Motor neuron (in vitro differentiated cells): ENCODE data around the gene KCNH2. TPM values are rescaled to one million over a fixed set of nuclear protein-coding genes. Genes with fewer than 3 reads are reported as not detected.
A peak's percentile ranks its signal among the peaks of the same experiment; 100 is the strongest.

Experiments used
- ATAC-seq, 8 experiments: fragments of 200-7000 bp; cut with Tn5 transposase; replicated peaks in 6 of 8; 2 replicates each; pipeline ENCODE4 v1.8.0; 2021; ENCODE audit warnings: mild to moderate bottlenecking in 8 of 8, moderate library complexity in 8 of 8
- H3K27ac ChIP-seq, 2 donors: fragments of 250-450 bp; sonication (Bioruptor Pico); 2 replicates each; pipeline ENCODE4 v1.9.0; 2021; ENCODE audit warnings: antibody characterized with exemption in 2 of 2, mild to moderate bottlenecking in 2 of 2, moderate library complexity in 1 of 2
- H3K4me1 ChIP-seq, 2 donors: fragments of 250-450 bp; sonication (Bioruptor Pico); replicated peaks in 1 of 2; 2 replicates each; pipeline ENCODE4 v1.6.1; 2021; ENCODE audit warnings: antibody characterized with exemption in 2 of 2, mild to moderate bottlenecking in 2 of 2, moderate library complexity in 1 of 2
- H3K4me3 ChIP-seq, 5 donors: fragments of 250-450 bp; sonication (Bioruptor Pico); 2 replicates each; pipeline ENCODE4 v1.9.0; 2021; ENCODE audit warnings: antibody characterized with exemption in 5 of 5, mild to moderate bottlenecking in 5 of 5, moderate library complexity in 4 of 5
- WGBS, 10 experiments: fragments of 450-650 bp; shearing (Covaris generic); methylation state at CpG; one replicate each; pipeline ENCODE4 v1.0.0; 2022; 5-methylcytosine and 5-hydroxymethylcytosine counted together
- in situ Hi-C, 9 experiments: fragments of 400-800 bp; cut with MboI; loops; one replicate each; pipeline ENCODE4 v1.15.0; 2021; ENCODE audit warnings: low sequenced_read_pairs in 9 of 9, low pct_unique_long_range_greater_than_20kb in 2 of 9; ENCODE audit not compliant: unreplicated experiment in 9 of 9
- total RNA-seq, 8 experiments: library from RNA; unstranded; fragments of 300-600 nt; gene quantifications; 2 replicates each; pipeline versions ENCODE4 v1.2.3 to v1.2.4, GENCODE V29; 2022

KCNH2 gene
- total RNA-seq, 8 experiments from 2014 or later = 0.38 to 38.5 (median 20.9) TPM

DNA sequence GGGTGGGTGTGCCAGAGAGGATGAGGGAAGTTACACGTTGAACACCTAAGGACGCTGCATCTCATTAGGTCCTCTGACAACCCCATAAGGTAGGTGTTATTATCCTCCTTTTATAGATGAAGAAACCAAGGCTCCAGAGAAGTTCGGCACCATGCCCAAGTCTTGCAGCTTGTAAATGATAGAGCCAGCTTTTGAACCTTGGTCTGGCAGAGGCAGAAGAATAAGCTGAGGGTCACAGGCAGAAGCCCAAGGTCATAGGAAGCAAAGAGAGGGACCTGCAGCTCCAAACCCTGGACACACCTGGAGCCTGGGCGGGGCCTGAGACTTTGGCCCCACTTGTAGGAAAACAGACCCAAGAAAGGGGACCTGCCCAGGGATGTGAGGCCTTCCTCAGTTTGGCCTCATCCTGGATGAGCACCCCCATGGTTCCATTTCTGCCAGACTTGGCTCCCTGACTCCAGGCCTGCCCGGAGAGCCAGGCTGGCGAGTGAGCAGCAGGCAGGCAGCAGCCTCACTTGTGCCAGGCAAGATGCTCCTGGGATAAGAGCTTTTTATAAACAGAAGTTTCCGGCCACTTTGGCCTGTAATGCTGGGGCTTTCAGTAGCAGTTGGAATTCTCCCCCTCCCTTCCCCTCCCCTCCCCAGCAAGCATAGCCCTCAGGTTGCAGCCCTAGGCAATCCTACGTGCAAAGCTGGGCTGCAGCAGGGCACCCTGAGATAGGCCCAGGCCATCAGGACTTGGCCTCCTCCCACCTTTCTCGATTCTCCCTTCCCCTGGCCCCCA, 2.4 kb downstream of the KCNH2 start:
- no peak for ATAC-seq
- peak overlapping the region; percentile 26 to 99 (median 75) for H3K4me3 ChIP-seq
- peaks cover 55 to 57% of the 10 kb centered on the region in 2 donors for H3K4me1 ChIP-seq
- in situ Hi-C loops = loop anchor here in 5 of 9 experiments (25.0 kb wide), 2 partner anchors 188 to 563 kb away; a partner anchor contains a TSS
- H3K27ac ChIP-seq = peak overlapping the region; percentile 50 to 76
- WGBS, 10 experiments = 40 to 85% (median 75%) methylated on average over 1 to 4 of the region's 9 CpGs; no CpG with 5 or more reads in 4 of the 10 experiments

DNA sequence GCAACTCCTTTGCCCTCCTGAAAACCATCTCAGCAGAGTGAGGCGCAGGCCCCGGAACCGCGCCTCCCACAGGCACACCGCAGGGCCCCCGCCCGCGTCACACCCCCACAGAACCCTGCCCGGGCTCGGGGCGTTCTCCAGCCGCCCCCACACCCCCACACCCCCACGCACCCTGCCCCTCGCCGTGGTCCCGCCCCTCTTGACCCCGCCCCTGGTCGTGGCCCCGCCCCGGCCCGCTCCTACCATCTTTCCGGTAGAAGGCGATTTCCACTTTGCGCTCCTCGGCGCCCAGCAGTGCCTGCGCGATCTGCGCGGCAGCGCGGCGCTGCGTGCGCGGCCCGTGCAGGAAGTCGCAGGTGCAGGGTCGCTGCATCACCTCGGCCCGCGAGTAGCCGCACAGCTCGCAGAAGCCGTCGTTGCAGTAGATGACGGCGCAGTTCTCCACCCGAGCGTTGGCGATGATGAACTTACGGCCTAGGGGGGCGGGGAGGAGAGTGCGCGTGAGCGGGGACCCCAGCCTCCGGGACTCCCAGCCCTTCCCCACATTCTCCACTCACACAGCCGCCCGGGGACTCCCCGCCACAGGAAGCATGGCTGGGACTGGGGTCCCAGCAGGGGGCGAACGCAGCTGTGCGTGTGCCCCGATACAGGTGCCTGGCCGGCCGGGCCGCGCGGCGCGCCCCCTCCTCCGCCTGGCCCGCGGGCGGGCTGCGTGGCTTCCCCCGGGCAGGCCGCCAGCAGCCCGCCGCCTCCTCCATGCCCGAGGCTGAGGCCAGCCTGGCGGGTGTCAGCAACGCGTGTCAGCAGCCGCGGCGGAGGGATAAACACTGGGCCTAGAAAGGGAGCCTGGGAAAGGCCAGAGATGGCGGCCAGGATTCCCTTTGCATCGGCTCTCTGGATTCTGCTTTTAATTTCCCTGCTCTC, 3.4 kb downstream of the KCNH2 start:
- in situ Hi-C loops = loop anchor here in 5 of 9 experiments (25.0 kb wide), 2 partner anchors 187 to 562 kb away; a partner anchor contains a TSS
- peak overlapping the region; percentile 26 to 99 (median 27) for H3K4me3 ChIP-seq

DNA sequence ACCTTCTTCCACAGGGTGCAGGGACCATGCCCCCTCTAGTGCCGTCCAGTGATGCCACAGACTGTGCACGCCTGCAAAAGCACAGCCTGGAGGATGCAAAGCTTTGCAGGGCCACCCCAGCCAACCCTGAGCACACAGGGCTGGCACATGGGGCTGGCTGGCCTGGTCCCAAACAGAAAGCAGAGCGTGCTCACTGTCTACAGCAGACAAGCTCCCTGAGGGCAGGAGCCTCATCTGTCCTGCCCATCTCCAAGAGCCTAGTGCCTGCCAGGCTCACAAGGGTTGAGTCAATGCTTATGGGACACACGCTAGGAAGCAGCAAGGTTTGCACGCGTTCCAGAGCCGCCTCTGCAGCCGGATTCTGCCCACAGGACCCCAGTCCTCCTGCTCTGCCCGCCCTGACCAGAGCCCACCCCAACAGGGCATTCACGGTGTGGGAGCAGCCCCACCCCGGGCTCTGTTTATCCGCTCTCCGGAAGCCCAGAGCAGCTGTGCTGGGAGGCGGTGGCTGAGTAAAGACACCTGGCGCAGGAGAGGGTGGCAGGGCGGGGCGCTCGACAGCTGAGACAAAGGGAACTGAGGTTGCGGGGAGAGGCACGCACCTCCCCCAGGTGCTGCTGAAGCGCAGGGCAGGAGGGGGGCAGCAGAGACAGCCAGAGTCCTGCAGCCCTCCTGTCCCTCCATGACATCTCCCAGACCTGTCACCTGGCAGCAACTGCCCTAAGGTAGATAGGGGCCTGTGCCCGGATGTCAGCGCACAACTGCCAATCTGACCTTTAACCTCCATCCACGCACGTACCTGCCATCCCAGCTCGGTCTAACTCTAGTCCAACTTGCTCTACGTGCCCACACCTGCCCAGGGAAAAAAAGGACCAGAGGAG, 4.3 kb downstream of the KCNH2 start:
- H3K4me3 ChIP-seq = peak overlapping the region in 2 of 5 donors; percentile 27 to 99
- H3K4me1 ChIP-seq = peaks cover 61 to 62% of the 10 kb centered on the region in 2 donors
- WGBS, 10 experiments = 32 to 100% (median 90%) methylated on average over 1 to 5 of the region's 27 CpGs; no CpG with 5 or more reads in 6 of the 10 experiments
- in situ Hi-C loops = no loop called here
- H3K27ac ChIP-seq = peak overlapping the region in 1 of 2 donors; percentile 76
- no peak for ATAC-seq

More for the DNA sequence above, 3.4 kb downstream of the KCNH2 start:
- peak; percentile 5 to 43 (median 22) for ATAC-seq
- Histone ChIP-seq H3K4me1 (peaks cover 55 to 57% of the 10 kb centered on the region in 2 donors), H3K27ac (peak overlapping the region; percentile 50 to 76)
- 0% methylated on average over 1 to 10 of the region's 89 CpGs; no CpG with 5 or more reads in 7 of the 10 experiments for WGBS, 10 experiments

DNA sequence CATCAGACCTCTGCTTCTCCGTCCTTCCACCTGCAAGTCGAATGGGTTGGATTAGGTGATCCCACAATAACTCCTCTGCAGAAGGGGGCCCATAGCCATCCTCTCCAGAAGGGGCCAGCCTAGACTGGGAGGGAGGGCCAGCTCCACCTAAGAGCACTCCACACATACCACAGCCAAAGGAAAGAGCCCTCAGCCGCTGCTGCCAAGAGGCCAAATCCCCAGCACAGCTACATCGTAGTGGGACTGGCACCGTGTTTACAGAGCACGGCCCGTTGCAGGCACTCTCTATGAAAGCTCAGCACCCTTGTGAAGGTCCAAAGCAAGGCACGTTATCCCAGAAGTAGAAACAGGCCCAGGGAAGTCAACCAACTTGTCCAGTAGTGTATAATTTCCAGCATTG, 5.4 kb downstream of the KCNH2 start:
- Histone ChIP-seq H3K4me1 (peaks cover 63 to 70% of the 10 kb centered on the region in 2 donors), H3K27ac (peak overlapping the region; percentile 84 to 91), H3K4me3 (no peak overlapping the region)
- WGBS, 10 experiments = 40 to 100% (median 92%) methylated on average over 2 to 5 of the region's 8 CpGs; no CpG with 5 or more reads in 3 of the 10 experiments
- in situ Hi-C loops = no loop called here
- no peak for ATAC-seq

DNA sequence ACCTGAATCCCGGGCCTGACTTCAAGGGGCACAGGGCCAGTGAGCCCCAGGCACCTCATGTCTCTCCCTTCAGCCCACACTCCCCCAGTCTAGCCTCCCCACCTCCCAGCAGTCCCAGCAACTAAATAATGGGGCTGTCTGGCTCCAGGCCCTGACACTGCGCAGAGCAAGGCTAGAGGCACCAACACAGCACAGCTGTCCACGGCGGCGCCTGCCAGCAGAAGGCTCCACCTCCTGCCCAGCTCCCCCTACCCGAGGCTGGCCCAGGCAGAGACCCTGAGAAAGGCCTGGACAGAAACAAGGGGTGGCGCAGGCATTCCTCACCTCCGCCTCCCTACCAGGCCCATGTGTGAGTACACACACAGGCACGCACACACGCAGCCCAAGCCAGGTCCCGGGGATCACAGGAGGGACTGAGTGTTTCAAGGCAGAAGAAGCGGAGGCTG, 6.1 kb downstream of the KCNH2 start:
- WGBS, 10 experiments = 0 to 100% (median 82%) methylated on average over 1 to 7 of the region's 12 CpGs; no CpG with 5 or more reads in 5 of the 10 experiments
- in situ Hi-C loops = no loop called here
- Histone ChIP-seq H3K27ac (peak overlapping the region; percentile 84 to 91), H3K4me3 (no peak overlapping the region), H3K4me1 (peaks cover 62 to 72% of the 10 kb centered on the region in 2 donors)
- peak in 3 of 8 experiments; percentile 7 to 21 (median 12) for ATAC-seq

DNA sequence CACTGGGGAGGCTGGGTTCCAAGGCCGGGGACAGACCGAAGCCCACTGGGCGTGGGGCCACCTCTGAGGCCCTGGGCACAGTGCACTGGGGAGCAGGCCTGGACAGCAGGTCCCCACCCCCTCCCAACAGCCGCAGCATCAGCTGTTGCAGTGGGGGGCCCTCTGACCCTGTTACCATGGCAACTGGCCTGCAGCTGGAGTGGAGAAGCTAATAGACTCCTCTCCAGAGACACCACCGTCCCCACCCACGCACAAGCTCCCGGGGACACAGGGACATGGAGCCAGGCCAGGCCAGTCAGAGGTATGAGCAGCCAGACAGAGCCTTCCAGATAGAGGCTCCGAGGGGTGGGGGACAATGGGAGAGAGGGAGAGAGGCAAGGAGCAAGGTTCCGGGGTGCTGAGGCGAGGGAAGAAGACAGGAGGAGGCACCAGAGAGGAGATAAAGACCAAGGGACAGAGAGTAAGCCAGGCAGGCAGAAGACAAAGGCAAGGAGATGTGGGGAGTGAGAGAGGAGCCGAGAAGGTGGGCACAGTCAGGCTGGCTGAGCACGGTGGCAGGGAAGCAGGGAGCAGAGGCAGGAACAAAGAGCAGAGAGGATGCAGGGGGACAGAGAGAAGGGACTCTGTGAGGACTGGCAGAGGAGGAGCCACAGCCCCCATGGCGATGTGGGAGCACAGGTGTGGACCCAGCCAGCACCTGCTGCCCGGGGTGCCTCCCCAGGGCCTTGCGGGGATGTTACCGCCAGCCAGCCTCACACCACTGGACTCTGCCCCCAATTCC, 6.7 kb downstream of the KCNH2 start:
- in situ Hi-C loops = no loop called here
- WGBS, 10 experiments = 0 to 73% (median 49%) methylated on average over 1 to 5 of the region's 16 CpGs; no CpG with 5 or more reads in 2 of the 10 experiments
- peak in 5 of 8 experiments; percentile 57 to 79 (median 72) for ATAC-seq
- Histone ChIP-seq H3K4me1 (peaks cover 56 to 67% of the 10 kb centered on the region in 2 donors), H3K4me3 (peak overlapping the region in 2 of 5 donors; percentile 1 to 7), H3K27ac (peak overlapping the region; percentile 84 to 91)

DNA sequence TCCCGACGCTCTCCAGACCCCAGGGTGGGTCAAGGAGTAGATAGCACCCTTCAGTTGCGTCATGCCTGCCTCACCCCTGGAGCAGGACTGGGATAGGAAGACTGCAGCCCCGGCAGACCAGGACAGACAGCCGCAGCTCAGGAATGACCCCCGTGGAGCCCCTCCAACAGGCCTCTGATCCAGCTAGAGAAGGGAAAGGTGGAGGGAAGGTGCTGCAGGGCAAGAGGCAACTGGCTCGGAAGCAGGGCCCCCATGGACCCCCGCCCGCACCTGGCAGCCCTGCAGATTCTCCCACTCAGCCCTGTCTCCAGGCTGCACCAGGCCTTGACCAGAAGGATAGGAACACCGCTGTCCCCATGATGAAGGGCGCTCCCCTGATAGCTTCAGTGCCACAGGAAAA, 7.7 kb downstream of the KCNH2 start:
- WGBS, 10 experiments = 24 to 69% (median 40%) methylated on average over 1 to 5 of the region's 11 CpGs; no CpG with 5 or more reads in 6 of the 10 experiments
- Histone ChIP-seq H3K27ac (peak overlapping the region; percentile 84 to 91), H3K4me3 (no peak overlapping the region), H3K4me1 (peaks cover 50 to 57% of the 10 kb centered on the region in 2 donors)
- ATAC-seq = no peak
- in situ Hi-C loops = no loop called here

DNA sequence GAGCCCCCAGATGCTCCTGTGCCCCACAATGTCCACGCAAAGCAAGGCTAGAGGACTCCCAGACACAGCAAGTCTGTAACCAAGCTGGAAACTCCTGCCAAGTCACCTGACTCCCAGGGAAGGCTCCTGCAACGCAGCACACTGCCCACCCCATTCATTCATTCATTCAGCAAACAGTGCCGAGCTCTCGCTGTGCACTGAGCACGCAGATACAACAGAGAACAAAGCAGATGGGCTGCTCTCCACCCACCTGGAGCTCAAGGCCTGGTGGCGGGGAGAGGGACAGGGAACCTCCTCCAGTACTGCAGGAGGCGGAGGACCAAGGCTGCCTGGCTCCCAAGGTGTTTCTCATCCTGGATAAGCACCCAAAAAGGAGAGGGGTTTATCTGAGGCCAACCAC, 8.6 kb downstream of the KCNH2 start:
- Histone ChIP-seq H3K4me1 (peaks cover 51 to 56% of the 10 kb centered on the region in 2 donors), H3K4me3 (no peak overlapping the region), H3K27ac (peak overlapping the region in 1 of 2 donors; percentile 34)
- 33 to 100% (median 54%) methylated on average over 1 to 3 of the region's 7 CpGs; no CpG with 5 or more reads in 6 of the 10 experiments for WGBS, 10 experiments
- ATAC-seq = peak in 5 of 8 experiments; percentile 34 to 68 (median 49)
- in situ Hi-C loops = no loop called here

DNA sequence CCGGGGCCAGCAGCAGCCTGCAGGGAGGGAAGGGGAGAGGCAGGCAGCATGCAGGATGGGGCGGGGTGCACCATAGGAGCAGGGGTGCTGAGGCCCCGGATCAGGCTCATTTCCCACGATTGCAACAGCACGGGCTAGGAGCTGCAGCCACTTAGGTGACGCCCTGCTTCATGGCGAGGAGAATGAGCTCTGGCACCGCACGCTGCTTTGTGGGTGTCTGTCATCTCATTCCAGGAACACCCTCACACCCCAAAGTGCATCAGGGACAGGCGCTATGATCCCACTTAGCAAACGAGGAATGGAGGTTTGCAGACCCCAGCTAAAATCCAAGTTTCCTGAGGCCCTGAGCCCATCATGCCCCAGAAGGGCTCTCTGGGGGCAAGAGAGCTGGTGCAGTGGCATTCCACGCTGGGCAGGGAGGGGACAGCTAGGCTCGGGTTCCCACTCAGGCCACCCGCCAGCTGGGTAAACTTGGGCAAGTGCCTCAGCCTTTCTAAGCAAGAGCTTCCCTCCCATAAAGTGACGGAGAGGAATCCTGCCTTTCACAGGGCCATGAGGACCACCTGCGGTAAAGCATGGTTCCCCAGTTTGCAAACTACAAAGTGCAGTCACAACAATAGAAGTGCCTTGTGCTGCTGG, 9.3 kb downstream of the KCNH2 start:
- 14 to 80% (median 47%) methylated on average over 1 of the region's 16 CpGs; no CpG with 5 or more reads in 6 of the 10 experiments for WGBS, 10 experiments
- H3K4me3 ChIP-seq = no peak overlapping the region
- no peak overlapping the region for H3K27ac ChIP-seq
- peaks cover 54 to 55% of the 10 kb centered on the region in 2 donors for H3K4me1 ChIP-seq
- in situ Hi-C loops = no loop called here
- peak in 3 of 8 experiments; percentile 59 to 76 (median 72) for ATAC-seq

DNA sequence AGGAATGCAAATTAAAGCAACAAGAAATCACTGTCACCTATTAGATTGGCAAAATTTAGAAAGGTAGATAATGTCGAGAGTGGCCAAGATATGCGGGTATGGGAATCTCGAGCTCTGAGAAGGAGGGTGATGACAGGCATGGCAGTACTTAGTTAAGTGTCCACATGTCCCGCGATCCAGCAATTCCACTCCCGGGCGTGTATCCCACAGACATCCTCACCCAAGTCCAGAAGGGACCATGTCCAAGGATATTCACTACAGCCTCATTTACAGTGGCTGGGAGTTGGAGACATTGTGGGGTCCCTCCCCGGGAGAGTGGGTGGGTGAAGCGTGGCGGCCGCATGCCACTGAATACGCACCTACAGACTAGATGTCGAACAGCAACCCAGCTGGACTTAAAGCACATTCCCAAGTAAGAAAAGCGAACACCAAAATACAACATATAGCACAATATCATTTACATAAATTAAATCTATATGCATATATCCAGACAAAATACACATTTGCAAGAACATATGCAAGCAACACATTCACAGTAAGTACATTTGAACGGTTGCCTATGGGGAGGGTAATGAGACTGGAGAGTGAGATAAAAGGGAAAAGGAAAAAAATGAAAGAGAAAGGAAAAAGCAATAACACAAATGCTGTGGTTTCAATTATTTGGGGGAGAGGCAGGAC, 9.9 kb downstream of the KCNH2 start:
- Histone ChIP-seq H3K4me1 (peaks cover 59 to 60% of the 10 kb centered on the region in 2 donors), H3K4me3 (no peak overlapping the region), H3K27ac (no peak overlapping the region)
- 18 to 95% (median 55%) methylated on average over 1 to 10 of the region's 15 CpGs for WGBS, 10 experiments
- in situ Hi-C loops = no loop called here
- peak in 1 of 8 experiments; percentile 27 for ATAC-seq
